Esophagus squamous epithelium (tissue), 5 donors: ENCODE results near the gene CANX. TPM values are rescaled to one million over a fixed set of nuclear protein-coding genes. Genes with fewer than 3 reads are reported as not detected.

Experiments
- DNase-seq: peaks from one replicate; lab custom pipeline; 2025; lab: John Stamatoyannopoulos, UW
- H3K27ac ChIP-seq, 4 donors: fragments of 200-600 bp; sonication (generic); one replicate each; pipeline ENCODE4 v1.5.1; 2016 to 2019; ENCODE audit warnings: mild to moderate bottlenecking in 1 of 4
- H3K27me3 ChIP-seq, 4 donors: fragments of 200-600 bp; sonication (generic); 1 replicate in 3 of 4; 2 replicates in 1 of 4; pipeline versions ENCODE4 v1.5.1 to v1.6.0; 2017 to 2021; ENCODE audit warnings: antibody characterized with exemption in 1 of 4
- H3K36me3 ChIP-seq, 3 donors: fragments of 200-600 bp; sonication (generic); one replicate each; pipeline ENCODE4 v1.5.1; 2016 to 2019
- H3K4me1 ChIP-seq, 3 donors: fragments of 200-600 bp; sonication (generic); one replicate each; pipeline ENCODE4 v1.5.1; 2017 to 2019
- H3K4me3 ChIP-seq, 4 donors: fragments of 200-600 bp; sonication (generic); 1 replicate in 3 of 4; 2 replicates in 1 of 4; pipeline ENCODE4 v1.5.1; 2016 to 2019; ENCODE audit warnings: mild to moderate bottlenecking in 2 of 4, moderate library complexity in 1 of 4
- H3K9me3 ChIP-seq, 3 donors: fragments of 200-600 bp; sonication (generic); one replicate each; pipeline ENCODE4 v1.5.1; 2016 to 2019
- POLR2A ChIP-seq, 4 donors: fragments of 450-650 bp; IDR thresholded peaks; one replicate each; pipeline ENCODE4 v1.6.1; 2017; ENCODE audit warnings: antibody characterized with exemption in 4 of 4, mild to moderate bottlenecking in 4 of 4, moderate library complexity in 3 of 4
- WGBS, 2 donors: methylation state at CpG; one replicate each; pipeline ENCODE4 v1.1.5; 2018; 5-methylcytosine and 5-hydroxymethylcytosine counted together
- intact Hi-C: fragments of 100-400 bp; cut with DNase I; formaldehyde crosslinking; loops from one replicate; pipeline ENCODE4 v1.15.0; 2022
- total RNA-seq, 4 donors: library from RNA; depleted of rRNA; stranded (reverse); fragments of >200 nt; gene quantifications; one replicate each; pipeline ENCODE4 v1.1.0, GENCODE V29; 2016
- TF ChIP-seq, protein P1 (sequence below), 6 experiments: fragments of 450-650 bp in 4 of 6; fragments of 200-600 bp in 2 of 6; sonication (generic) in 2 of 6; IDR thresholded peaks; one replicate each; pipeline ENCODE4 v1.5.1; 2016 to 2019; ENCODE audit warnings: antibody characterized with exemption in 6 of 6, mild to moderate bottlenecking in 4 of 6, moderate library complexity in 4 of 6
- donor health status: DM: yes; HTN: yes; CAD: no.

Gene CANX
- total RNA-seq, 4 donors from 2014 or later, result 200 to 321 (median 252) TPM

DNA sequence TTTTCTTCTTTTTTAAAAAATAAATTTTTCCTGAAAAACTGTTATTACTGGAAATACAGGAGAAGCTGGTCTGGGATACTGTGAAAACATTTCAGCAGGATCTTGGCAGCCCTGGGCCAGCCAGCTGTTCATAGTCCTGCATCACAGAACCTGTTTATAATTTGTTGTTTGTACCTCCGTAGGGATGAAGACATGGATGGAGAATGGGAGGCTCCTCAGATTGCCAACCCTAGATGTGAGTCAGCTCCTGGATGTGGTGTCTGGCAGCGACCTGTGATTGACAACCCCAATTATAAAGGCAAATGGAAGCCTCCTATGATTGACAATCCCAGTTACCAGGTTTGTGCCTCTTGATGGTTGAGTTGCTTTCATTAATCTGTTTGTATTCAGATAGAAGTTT lies 21.5 kb downstream of the CANX start:
- intact Hi-C loops, result no loop called here
- H3K9me3 ChIP-seq, result no peaks in the 10 kb centered on the region
- no peaks in the 10 kb centered on the region for H3K27me3 ChIP-seq
- no peak overlapping the region for H3K27ac ChIP-seq
- H3K4me3 ChIP-seq, result no peak overlapping the region
- no peak for DNase-seq
- H3K36me3 ChIP-seq, result peaks cover 60 to 100% (median 69%) of the 10 kb centered on the region in 3 donors
- 62 to 92% methylated on average over 2 of the region's 2 CpGs for WGBS, 2 donors
- TF ChIP-seq POLR2A (IDR thresholded peaks at IDR 0.05), result no peak
- TF ChIP-seq, protein P1, sequence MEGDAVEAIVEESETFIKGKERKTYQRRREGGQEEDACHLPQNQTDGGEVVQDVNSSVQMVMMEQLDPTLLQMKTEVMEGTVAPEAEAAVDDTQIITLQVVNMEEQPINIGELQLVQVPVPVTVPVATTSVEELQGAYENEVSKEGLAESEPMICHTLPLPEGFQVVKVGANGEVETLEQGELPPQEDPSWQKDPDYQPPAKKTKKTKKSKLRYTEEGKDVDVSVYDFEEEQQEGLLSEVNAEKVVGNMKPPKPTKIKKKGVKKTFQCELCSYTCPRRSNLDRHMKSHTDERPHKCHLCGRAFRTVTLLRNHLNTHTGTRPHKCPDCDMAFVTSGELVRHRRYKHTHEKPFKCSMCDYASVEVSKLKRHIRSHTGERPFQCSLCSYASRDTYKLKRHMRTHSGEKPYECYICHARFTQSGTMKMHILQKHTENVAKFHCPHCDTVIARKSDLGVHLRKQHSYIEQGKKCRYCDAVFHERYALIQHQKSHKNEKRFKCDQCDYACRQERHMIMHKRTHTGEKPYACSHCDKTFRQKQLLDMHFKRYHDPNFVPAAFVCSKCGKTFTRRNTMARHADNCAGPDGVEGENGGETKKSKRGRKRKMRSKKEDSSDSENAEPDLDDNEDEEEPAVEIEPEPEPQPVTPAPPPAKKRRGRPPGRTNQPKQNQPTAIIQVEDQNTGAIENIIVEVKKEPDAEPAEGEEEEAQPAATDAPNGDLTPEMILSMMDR (IDR thresholded peaks at IDR 0.05), result no peak
- no peaks in the 10 kb centered on the region for H3K4me1 ChIP-seq

DNA sequence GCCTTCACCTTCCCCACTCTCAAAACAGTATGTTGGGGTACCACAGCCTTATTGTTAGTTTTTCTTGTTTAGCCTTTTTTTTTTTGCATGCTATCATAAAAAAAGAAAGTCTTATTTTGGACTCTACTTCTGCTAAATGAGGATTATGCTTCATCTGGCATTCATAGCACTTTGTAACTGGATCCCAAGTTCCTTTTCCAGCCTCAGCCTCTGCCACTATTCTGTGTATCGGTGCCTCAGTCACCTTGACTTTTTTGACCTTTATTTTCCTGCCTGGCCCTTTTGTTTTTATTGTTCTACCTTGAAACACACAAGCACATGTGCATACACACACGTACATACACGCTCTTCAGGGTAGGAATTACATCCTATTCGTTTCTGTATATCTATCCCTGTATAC lies 25.4 kb downstream of the CANX start:
- H3K4me3 ChIP-seq, result no peak overlapping the region
- no peaks in the 10 kb centered on the region for H3K9me3 ChIP-seq
- H3K4me1 ChIP-seq, result no peaks in the 10 kb centered on the region
- TF ChIP-seq, protein P1 (IDR thresholded peaks at IDR 0.05), result no peak
- no peak for TF ChIP-seq POLR2A (IDR thresholded peaks at IDR 0.05)
- 87 to 89% methylated on average over 4 of the region's 4 CpGs for WGBS, 2 donors
- no peak overlapping the region for H3K27ac ChIP-seq
- DNase-seq, result no peak
- intact Hi-C loops, result no loop called here
- H3K36me3 ChIP-seq, result peaks cover 52 to 100% (median 79%) of the 10 kb centered on the region in 3 donors
- no peaks in the 10 kb centered on the region for H3K27me3 ChIP-seq

DNA sequence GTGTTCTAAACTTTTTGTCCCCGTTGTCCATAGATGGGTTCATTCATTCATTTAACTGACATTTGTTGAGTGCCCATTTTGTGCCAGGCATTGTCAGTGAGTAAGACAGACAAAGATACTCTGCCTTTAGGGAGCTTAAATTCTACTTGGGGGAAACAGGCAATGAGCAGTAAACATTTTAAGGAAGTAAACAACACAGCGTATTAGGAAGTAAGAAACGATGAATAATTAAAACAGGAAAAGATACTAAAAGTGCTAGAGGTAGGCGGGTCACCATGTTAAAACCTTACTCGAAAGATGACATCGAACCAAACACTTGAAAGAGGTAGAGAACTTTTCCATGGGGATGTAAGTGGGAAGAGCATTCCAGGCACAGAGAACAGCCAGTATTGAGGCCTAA lies 28.3 kb downstream of the CANX start:
- no peak for DNase-seq
- intact Hi-C loops, result no loop called here
- TF ChIP-seq POLR2A (IDR thresholded peaks at IDR 0.05), result no peak
- TF ChIP-seq, protein P1 (IDR thresholded peaks at IDR 0.05), result no peak
- Histone ChIP-seq H3K36me3 (peaks cover 34 to 89% (median 61%) of the 10 kb centered on the region in 3 donors), H3K4me1 (peaks cover 0 to 9% (median 8%) of the 10 kb centered on the region in 3 donors), H3K4me3 (no peak overlapping the region), H3K27me3 (no peaks in the 10 kb centered on the region), H3K27ac (no peak overlapping the region), H3K9me3 (no peaks in the 10 kb centered on the region)
- 81 to 89% methylated on average over 6 of the region's 6 CpGs for WGBS, 2 donors

DNA sequence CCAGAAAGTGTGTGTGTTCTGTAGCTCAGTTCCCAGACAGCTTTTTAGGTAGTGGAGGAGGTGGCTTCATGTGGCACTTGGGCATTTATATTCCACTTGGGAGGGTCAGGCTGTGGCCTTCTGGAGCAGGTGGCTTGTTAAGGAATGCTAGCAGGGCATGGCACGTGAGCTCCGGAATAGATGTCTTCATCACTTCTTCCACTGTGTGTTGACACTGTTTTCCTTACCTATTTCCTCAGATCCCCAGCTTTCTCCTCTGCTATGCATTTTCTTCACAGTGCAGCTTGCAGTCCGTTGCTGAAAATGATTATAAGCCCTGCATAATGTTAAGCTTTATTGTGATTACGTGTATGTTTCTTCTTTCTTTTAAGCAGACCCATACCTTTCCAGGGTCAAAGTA lies 30.5 kb downstream of the CANX start:
- no peaks in the 10 kb centered on the region for H3K27me3 ChIP-seq
- WGBS, 2 donors, result 69 to 91% methylated on average over 4 of the region's 4 CpGs
- H3K9me3 ChIP-seq, result no peaks in the 10 kb centered on the region
- H3K4me1 ChIP-seq, result peaks cover 4 to 20% (median 12%) of the 10 kb centered on the region in 3 donors
- no peak overlapping the region for H3K27ac ChIP-seq
- intact Hi-C loops, result no loop called here
- peaks cover 22 to 67% (median 50%) of the 10 kb centered on the region in 3 donors for H3K36me3 ChIP-seq
- TF ChIP-seq, protein P1 (IDR thresholded peaks at IDR 0.05), result no peak
- no peak for TF ChIP-seq POLR2A (IDR thresholded peaks at IDR 0.05)
- DNase-seq, result no peak
- no peak overlapping the region for H3K4me3 ChIP-seq

DNA sequence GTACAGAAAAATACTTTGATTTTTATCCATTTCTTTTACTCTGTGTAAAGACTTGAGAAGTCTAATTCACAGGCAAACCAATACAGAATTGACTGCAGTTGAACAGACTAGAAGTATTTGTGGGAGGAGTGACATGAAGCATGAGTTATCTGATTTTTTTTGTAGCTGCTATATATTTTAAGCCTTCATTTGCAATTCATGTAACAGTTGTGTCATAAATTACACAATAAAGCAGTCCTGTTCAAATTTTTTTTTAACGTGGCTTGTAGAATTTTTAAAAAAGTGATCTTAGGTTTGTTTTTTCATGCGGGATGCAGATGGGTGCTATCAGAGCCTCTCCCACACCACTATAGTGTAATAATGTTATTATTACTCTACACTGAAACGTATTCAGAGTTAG lies 31.0 kb downstream of the CANX start:
- Histone ChIP-seq H3K36me3 (peaks cover 18 to 62% (median 46%) of the 10 kb centered on the region in 3 donors), H3K4me1 (peaks cover 9 to 24% (median 17%) of the 10 kb centered on the region in 3 donors), H3K4me3 (no peak overlapping the region), H3K27me3 (no peaks in the 10 kb centered on the region), H3K9me3 (no peaks in the 10 kb centered on the region), H3K27ac (no peak overlapping the region)
- no peak for DNase-seq
- intact Hi-C loops, result no loop called here
- no peak for TF ChIP-seq POLR2A (IDR thresholded peaks at IDR 0.05)
- TF ChIP-seq, protein P1 (IDR thresholded peaks at IDR 0.05), result no peak
- 69 to 75% methylated on average over 3 of the region's 3 CpGs for WGBS, 2 donors
